ENCODE results near the gene WDFY4. TPM values are rescaled to one million over a fixed set of nuclear protein-coding genes. Genes with fewer than 3 reads are reported as not detected.

Gene WDFY4
- total RNA-seq, 4 donors from 2014 or later = 5.0 to 16.5 (median 8.8) TPM

- peaks cover 0 to 5% (median under 1%) of the 10 kb centered on the region in 4 donors for H3K4me1 ChIP-seq
- H3K27ac ChIP-seq = no peak overlapping the region
- TF ChIP-seq EP300 (IDR thresholded peaks at IDR 0.05) (no peak), POLR2A (IDR thresholded peaks at IDR 0.05) (no peak)
- TF ChIP-seq, protein P1, sequence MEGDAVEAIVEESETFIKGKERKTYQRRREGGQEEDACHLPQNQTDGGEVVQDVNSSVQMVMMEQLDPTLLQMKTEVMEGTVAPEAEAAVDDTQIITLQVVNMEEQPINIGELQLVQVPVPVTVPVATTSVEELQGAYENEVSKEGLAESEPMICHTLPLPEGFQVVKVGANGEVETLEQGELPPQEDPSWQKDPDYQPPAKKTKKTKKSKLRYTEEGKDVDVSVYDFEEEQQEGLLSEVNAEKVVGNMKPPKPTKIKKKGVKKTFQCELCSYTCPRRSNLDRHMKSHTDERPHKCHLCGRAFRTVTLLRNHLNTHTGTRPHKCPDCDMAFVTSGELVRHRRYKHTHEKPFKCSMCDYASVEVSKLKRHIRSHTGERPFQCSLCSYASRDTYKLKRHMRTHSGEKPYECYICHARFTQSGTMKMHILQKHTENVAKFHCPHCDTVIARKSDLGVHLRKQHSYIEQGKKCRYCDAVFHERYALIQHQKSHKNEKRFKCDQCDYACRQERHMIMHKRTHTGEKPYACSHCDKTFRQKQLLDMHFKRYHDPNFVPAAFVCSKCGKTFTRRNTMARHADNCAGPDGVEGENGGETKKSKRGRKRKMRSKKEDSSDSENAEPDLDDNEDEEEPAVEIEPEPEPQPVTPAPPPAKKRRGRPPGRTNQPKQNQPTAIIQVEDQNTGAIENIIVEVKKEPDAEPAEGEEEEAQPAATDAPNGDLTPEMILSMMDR (IDR thresholded peaks at IDR 0.05) = no peak
- H3K9me3 ChIP-seq = no peaks in the 10 kb centered on the region
- DNase-seq (ENCODE audit: low spot score in 2 of 2) = no peak
- WGBS, 2 donors = 91 to 93% methylated on average over 3 of the region's 3 CpGs
- no peaks in the 10 kb centered on the region for H3K27me3 ChIP-seq
- H3K36me3 ChIP-seq = no peaks in the 10 kb centered on the region
- no peak overlapping the region for H3K4me3 ChIP-seq
These were observed 159.9 kb downstream of the WDFY4 start for GRCh38 chr10:48844616-48845015.

DNA sequence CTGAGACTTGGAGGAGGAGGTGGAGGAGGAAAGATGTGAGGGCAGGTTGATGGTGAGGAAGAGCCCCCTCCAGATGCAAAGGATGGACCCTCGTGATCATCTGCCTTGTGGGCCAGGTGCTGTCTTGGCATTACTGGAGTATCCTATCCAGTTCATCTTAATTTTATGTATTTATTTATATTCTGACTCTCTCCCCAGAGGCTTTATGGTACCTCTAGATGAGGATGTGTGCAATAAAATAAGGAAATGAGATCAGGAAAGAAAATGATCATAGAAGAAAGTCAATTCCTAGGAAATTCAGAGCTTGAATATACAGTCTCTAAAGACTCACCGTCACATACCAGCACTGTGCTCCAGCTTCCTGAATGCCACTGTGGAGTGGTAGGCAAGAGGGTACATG is 160.8 kb downstream of the WDFY4 start:
- DNase-seq (ENCODE audit: low spot score in 2 of 2) = no peak
- TF ChIP-seq EP300 (IDR thresholded peaks at IDR 0.05) = no peak
- Histone ChIP-seq H3K9me3 (no peaks in the 10 kb centered on the region), H3K27ac (no peak overlapping the region), H3K36me3 (no peaks in the 10 kb centered on the region), H3K4me3 (no peak overlapping the region), H3K4me1 (no peaks in the 10 kb centered on the region), H3K27me3 (no peaks in the 10 kb centered on the region)
- WGBS, 2 donors = 81 to 83% methylated on average over 2 of the region's 2 CpGs

- H3K36me3 ChIP-seq = no peaks in the 10 kb centered on the region
- no peak overlapping the region for H3K27ac ChIP-seq
- no peak overlapping the region for H3K4me3 ChIP-seq
- no peaks in the 10 kb centered on the region for H3K4me1 ChIP-seq
- no peak for DNase-seq (ENCODE audit: low spot score in 2 of 2)
- TF ChIP-seq EP300 (IDR thresholded peaks at IDR 0.05) = no peak
- TF ChIP-seq POLR2A (IDR thresholded peaks at IDR 0.05) = no peak
- TF ChIP-seq, protein P1 (IDR thresholded peaks at IDR 0.05) = no peak
- WGBS, 2 donors = 96% methylated on average over 5 of the region's 5 CpGs
- H3K9me3 ChIP-seq = no peaks in the 10 kb centered on the region
- H3K27me3 ChIP-seq = no peaks in the 10 kb centered on the region
These were observed 163.0 kb downstream of the WDFY4 start for GRCh38 chr10:48847691-48848090.

- H3K27me3 ChIP-seq = no peaks in the 10 kb centered on the region
- H3K4me3 ChIP-seq = no peak overlapping the region
- no peak overlapping the region for H3K27ac ChIP-seq
- peaks cover 0 to 11% (median 2%) of the 10 kb centered on the region in 4 donors for H3K9me3 ChIP-seq
- H3K4me1 ChIP-seq = no peaks in the 10 kb centered on the region
- TF ChIP-seq, protein P1 (IDR thresholded peaks at IDR 0.05) = no peak
- TF ChIP-seq POLR2A (IDR thresholded peaks at IDR 0.05) (no peak), EP300 (IDR thresholded peaks at IDR 0.05) (no peak)
- no peaks in the 10 kb centered on the region for H3K36me3 ChIP-seq
- DNase-seq (ENCODE audit: low spot score in 2 of 2) = no peak
These were observed 172.2 kb downstream of the WDFY4 start for GRCh38 chr10:48856855-48857254.

GRCh38 chr10:48872234-48872633 is 187.6 kb downstream of the WDFY4 start:
- no peaks in the 10 kb centered on the region for H3K4me1 ChIP-seq
- H3K27me3 ChIP-seq = no peaks in the 10 kb centered on the region
- H3K36me3 ChIP-seq = no peaks in the 10 kb centered on the region
- DNase-seq (ENCODE audit: low spot score in 2 of 2) = no peak
- 71 to 96% methylated on average over 1 of the region's 1 CpG for WGBS, 2 donors
- no peak for TF ChIP-seq EP300 (IDR thresholded peaks at IDR 0.05)
- no peak overlapping the region for H3K4me3 ChIP-seq
- H3K9me3 ChIP-seq = no peaks in the 10 kb centered on the region
- H3K27ac ChIP-seq = no peak overlapping the region

GRCh38 chr10:48878091-48878490 is 193.4 kb downstream of the WDFY4 start:
- no peak overlapping the region for H3K4me3 ChIP-seq
- TF ChIP-seq, protein P1 (IDR thresholded peaks at IDR 0.05) = no peak
- TF ChIP-seq POLR2A (IDR thresholded peaks at IDR 0.05) (no peak), EP300 (IDR thresholded peaks at IDR 0.05) (no peak)
- H3K27ac ChIP-seq = no peak overlapping the region
- no peaks in the 10 kb centered on the region for H3K36me3 ChIP-seq
- 81 to 91% methylated on average over 3 of the region's 3 CpGs for WGBS, 2 donors
- no peaks in the 10 kb centered on the region for H3K4me1 ChIP-seq
- DNase-seq (ENCODE audit: low spot score in 2 of 2) = no peak
- H3K27me3 ChIP-seq = no peaks in the 10 kb centered on the region
- H3K9me3 ChIP-seq = peaks cover 0 to 5% (median 0%) of the 10 kb centered on the region in 4 donors
